Brain microvascular endothelial cell (primary cell): ENCODE data around the gene ZFAND4.
"Not testable (repeated sequence)": the region's sequence is repeated elsewhere in the genome, so short reads cannot be mapped to it uniquely, and the experiment has no call there.

Experiments
- DNase-seq: peaks from one replicate; pipeline ENCODE4 v3.0.0-alpha.2; 2020
- H3K27ac ChIP-seq: fragments of 250-450 bp; sonication (Bioruptor Pico); 2 replicates; pipeline ENCODE4 v1.5.1; 2020; ENCODE audit warnings: mild to moderate bottlenecking, moderate library complexity
- H3K27me3 ChIP-seq: fragments of 250-450 bp; sonication (Bioruptor Pico); replicated peaks from 2 replicates; pipeline ENCODE4 v1.5.1; 2020; ENCODE audit warnings: mild to moderate bottlenecking
- H3K36me3 ChIP-seq: fragments of 250-450 bp; sonication (Bioruptor Pico); replicated peaks from 2 replicates; pipeline ENCODE4 v1.5.1; 2020; ENCODE audit warnings: mild to moderate bottlenecking
- H3K4me3 ChIP-seq: 2 replicates; pipeline ENCODE4 v1.5.1; 2011; ENCODE audit warnings: low read depth, mild to moderate bottlenecking, control low read depth, low read length, moderate library complexity
- in situ Hi-C: cut with HindIII; loops from 2 replicates; pipeline ENCODE4 v1.10.0; 2017; ENCODE audit warnings: low sequenced_read_pairs, low pct_ligation_motif_present
- TF ChIP-seq, protein P1 (sequence below): IDR thresholded peaks from 2 replicates; pipeline ENCODE4 v1.5.1; 2011; ENCODE audit warnings: low read depth, mild to moderate bottlenecking, moderate library complexity, low read length, control low read depth, inconsistent platforms; ENCODE audit errors: missing control alignments

Gene ZFAND4

DNA sequence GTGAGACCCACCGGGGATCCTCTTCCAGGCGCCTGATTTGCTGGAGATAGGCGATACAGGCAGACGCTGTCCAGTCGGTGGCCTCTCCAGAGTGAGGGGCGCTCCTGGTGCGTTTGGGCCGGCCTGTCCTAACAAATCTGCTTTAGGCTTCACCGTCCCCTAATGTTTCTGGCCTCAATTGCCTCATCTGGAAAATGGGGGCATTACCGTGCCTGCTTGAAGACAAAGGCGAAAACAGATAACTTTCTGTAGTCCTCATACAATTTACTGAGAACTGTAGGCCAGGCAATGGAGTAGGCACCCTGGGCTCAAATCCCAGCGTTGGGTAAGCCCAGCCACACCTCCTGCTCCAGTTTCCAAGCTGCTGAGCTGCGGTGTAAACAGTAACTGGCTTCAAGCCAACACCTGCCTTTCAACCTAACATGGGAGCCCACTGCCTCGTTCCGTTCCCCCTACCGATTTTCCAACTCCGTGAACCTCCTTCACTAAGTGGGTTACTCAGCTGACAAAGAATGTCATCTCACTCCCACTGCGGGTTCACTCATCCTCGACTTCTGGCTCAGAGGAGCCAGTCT is 589 bp upstream of the ZFAND4 start:
- no peaks in the 10 kb centered on the region for H3K36me3 ChIP-seq
- no peak for DNase-seq
- in situ Hi-C loops, result no loop called here
- TF ChIP-seq, protein P1, sequence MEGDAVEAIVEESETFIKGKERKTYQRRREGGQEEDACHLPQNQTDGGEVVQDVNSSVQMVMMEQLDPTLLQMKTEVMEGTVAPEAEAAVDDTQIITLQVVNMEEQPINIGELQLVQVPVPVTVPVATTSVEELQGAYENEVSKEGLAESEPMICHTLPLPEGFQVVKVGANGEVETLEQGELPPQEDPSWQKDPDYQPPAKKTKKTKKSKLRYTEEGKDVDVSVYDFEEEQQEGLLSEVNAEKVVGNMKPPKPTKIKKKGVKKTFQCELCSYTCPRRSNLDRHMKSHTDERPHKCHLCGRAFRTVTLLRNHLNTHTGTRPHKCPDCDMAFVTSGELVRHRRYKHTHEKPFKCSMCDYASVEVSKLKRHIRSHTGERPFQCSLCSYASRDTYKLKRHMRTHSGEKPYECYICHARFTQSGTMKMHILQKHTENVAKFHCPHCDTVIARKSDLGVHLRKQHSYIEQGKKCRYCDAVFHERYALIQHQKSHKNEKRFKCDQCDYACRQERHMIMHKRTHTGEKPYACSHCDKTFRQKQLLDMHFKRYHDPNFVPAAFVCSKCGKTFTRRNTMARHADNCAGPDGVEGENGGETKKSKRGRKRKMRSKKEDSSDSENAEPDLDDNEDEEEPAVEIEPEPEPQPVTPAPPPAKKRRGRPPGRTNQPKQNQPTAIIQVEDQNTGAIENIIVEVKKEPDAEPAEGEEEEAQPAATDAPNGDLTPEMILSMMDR, result no peak
- no peaks in the 10 kb centered on the region for H3K27me3 ChIP-seq
- H3K4me3 ChIP-seq, result peak overlapping the region; percentile 86
- H3K27ac ChIP-seq, result peak overlapping the region; percentile 43

DNA sequence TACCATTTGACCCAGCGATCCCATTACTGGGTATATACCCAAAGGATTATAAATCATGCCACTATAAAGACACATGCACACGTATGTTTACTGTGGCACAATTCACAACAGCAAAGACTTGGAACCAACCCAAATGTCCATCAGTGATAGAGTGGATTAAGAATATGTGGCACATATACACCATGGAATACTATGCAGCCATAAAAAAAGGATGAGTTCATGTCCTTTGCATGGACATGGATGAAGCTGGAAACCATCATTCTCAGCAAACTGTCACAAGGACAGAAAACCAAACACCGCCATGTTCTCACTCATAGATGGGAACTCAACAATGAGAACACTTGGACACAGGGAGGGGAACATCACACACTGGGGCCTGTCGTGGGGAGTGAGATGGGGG is 1.3 kb downstream of the ZFAND4 start:
- in situ Hi-C loops, result not testable (repeated sequence)

DNA sequence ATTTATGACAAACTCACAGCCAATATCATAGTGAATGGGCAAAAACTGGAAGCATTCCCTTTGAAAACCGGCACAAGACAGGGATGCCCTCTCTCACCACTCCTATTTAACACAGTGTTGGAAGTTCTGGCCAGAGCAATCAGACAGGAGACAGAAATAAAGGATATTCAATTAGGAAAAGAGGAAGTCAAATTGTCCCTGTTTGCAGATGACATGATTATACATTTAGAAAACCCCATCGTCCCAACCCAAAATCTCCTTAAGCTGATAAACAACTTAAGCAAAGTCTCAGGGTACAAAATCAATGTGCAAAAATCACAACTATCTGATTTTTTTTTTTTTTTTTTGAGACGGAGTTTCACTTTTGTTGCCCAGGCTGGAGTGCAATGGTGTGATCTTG is 2.7 kb downstream of the ZFAND4 start:
- H3K4me3 ChIP-seq, DNase-seq, H3K27me3 ChIP-seq, H3K27ac ChIP-seq, in situ Hi-C loops, H3K36me3 ChIP-seq: not testable (repeated sequence)

More for the DNA sequence above, 1.3 kb downstream of the ZFAND4 start:
- not testable (repeated sequence) for H3K27ac ChIP-seq, H3K36me3 ChIP-seq, DNase-seq, H3K27me3 ChIP-seq, H3K4me3 ChIP-seq

GRCh38 chr10:45660876-45661411 is 11.6 kb downstream of the ZFAND4 start:
- Histone ChIP-seq H3K27ac (no peak overlapping the region), H3K4me3 (no peak overlapping the region), H3K36me3 (no peaks in the 10 kb centered on the region), H3K27me3 (no peaks in the 10 kb centered on the region)
- TF ChIP-seq, protein P1, result no peak
- in situ Hi-C loops, result no loop called here
- DNase-seq, result no peak

GRCh38 chr10:45657033-45657926 is 15.3 kb downstream of the ZFAND4 start:
- H3K36me3 ChIP-seq, result no peaks in the 10 kb centered on the region
- in situ Hi-C loops, result no loop called here
- no peak overlapping the region for H3K4me3 ChIP-seq
- TF ChIP-seq, protein P1, result no peak
- H3K27ac ChIP-seq, result no peak overlapping the region
- DNase-seq, result no peak
- no peaks in the 10 kb centered on the region for H3K27me3 ChIP-seq

DNA sequence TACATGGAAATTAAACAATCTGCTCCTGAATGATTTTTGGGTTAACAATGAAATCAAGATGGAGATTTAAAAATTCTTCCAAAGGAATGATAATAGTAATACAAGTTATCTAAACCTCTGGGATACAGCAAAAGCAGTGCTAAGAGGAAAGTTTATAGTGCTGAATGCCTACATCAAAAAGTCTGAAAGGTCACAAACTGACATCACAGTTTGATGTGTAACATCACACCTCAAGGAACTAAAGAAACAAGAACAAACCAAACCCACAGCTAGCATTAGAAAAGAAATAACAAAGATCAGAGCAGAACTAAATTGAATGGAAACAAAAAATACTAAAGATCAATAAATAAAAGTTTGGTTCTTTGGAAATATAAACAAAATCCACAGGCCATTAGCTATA is 17.4 kb downstream of the ZFAND4 start:
- TF ChIP-seq, protein P1, result no peak
- Histone ChIP-seq H3K36me3 (no peaks in the 10 kb centered on the region), H3K27ac (no peak overlapping the region), H3K4me3 (no peak overlapping the region), H3K27me3 (no peaks in the 10 kb centered on the region)
- no peak for DNase-seq
- in situ Hi-C loops, result no loop called here

DNA sequence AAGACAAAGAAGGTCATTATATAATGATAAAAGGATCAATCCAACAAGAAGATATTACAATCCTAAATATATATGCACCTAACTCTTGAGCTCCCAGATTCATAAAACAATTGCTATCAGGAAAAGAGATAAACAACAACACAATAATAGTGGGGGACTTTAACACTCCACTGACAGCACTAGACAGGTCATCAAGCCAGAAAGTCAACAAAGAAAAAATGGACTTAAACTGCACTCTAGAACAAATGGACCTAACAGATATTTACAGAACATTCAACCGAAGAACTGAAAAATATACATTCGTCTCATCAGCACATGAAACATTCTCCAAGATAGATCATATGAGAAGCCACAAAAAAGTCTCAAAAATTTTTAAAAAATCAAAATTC is 17.8 kb downstream of the ZFAND4 start:
- H3K4me3 ChIP-seq, DNase-seq, in situ Hi-C loops, H3K27me3 ChIP-seq, H3K27ac ChIP-seq, H3K36me3 ChIP-seq: not testable (repeated sequence)
